ENCODE measurements around the gene EHBP1.

EHBP1 gene

DNA sequence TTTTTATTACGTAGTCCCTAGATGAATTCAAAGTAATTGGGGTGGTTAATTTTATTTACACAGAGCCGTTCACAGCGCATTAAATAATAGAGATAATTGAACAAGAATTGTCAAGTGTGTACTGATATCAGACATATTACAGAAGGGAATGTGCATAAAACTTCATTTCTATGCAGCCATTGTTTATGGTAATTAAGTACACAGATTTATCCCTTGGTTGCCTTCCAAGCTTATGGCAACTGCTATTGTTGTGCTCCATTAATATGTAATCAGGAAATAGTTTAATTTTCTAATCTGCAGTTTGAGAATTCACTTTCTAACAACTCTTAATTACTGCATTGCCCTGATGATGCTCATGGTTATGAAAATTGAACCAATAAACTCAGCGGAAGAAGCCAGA, 297.8 kb downstream of the EHBP1 start:
- Histone ChIP-seq H3K4me1 (ENCODE audit: insufficient read depth, low read length, poor library complexity, severe bottlenecking) (no peaks in the 10 kb centered on the region), H3K4me2 (ENCODE audit: low read depth, low read length, poor library complexity, severe bottlenecking) (no peak overlapping the region), H3K79me2 (ENCODE audit: insufficient read depth, low read length) (no peaks in the 10 kb centered on the region), H3K4me3 (ENCODE audit: low read length, poor library complexity, severe bottlenecking) (no peak overlapping the region), H4K20me1 (ENCODE audit: insufficient read depth, low read length, poor library complexity, severe bottlenecking) (no peaks in the 10 kb centered on the region), H2AFZ (ENCODE audit: low read length) (no peak overlapping the region), H3K9me2 (replicated peaks; ENCODE audit: low read depth, low read length) (no peaks in the 10 kb centered on the region), H3K9me3 (ENCODE audit: insufficient read depth, low read depth, low read length) (no peaks in the 10 kb centered on the region), H3K36me3 (ENCODE audit: insufficient read depth, low read length) (no peaks in the 10 kb centered on the region), H3K27me3 (ENCODE audit: insufficient read depth, low read length, poor library complexity, severe bottlenecking) (no peaks in the 10 kb centered on the region), H3K9ac (ENCODE audit: low read depth, low read length, poor library complexity, severe bottlenecking) (no peak overlapping the region), H3F3A (ENCODE audit: low read depth) (no peaks in the 10 kb centered on the region)
- TF ChIP-seq, protein P1, sequence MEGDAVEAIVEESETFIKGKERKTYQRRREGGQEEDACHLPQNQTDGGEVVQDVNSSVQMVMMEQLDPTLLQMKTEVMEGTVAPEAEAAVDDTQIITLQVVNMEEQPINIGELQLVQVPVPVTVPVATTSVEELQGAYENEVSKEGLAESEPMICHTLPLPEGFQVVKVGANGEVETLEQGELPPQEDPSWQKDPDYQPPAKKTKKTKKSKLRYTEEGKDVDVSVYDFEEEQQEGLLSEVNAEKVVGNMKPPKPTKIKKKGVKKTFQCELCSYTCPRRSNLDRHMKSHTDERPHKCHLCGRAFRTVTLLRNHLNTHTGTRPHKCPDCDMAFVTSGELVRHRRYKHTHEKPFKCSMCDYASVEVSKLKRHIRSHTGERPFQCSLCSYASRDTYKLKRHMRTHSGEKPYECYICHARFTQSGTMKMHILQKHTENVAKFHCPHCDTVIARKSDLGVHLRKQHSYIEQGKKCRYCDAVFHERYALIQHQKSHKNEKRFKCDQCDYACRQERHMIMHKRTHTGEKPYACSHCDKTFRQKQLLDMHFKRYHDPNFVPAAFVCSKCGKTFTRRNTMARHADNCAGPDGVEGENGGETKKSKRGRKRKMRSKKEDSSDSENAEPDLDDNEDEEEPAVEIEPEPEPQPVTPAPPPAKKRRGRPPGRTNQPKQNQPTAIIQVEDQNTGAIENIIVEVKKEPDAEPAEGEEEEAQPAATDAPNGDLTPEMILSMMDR (conservative IDR thresholded peaks at IDR 0.05; ENCODE audit: low read length), result no peak
- no peak for TF ChIP-seq EZH2phosphoT487 (IDR thresholded peaks at IDR 0.05; ENCODE audit: borderline replicate concordance)

DNA sequence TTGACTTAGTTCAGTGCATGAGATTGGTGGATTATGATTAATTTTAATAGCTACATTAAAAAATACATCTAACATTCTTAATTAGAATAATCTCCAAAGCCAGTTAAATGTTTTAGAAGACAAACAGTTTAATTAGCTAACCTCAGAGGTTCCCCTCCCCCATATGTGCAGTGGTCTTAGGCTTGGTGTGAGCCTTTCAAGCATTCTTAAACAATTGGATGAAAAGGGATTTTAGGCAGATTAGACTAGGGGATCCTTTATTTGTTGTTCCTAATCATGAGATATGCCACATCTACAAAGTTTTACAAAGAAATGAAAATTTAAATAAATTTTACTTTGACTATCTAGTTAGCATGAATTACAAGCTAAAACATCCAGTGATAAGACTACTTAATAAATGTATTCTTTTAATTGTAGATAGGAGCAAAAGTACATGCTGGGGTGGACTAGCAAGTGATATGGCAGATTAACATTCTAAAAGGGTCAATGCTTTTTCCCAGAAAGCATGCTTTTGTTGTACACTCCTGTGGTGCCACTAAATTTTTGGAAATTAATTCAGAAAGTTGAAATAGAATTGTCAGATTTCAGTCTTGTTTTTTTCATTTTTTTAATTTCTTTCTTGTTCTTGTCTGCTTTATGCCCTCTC, 302.4 kb downstream of the EHBP1 start:
- H3K9me2 ChIP-seq (replicated peaks; ENCODE audit: low read depth, low read length), result no peaks in the 10 kb centered on the region
- no peak overlapping the region for H3K4me3 ChIP-seq (ENCODE audit: low read length, poor library complexity, severe bottlenecking)
- no peaks in the 10 kb centered on the region for H3K79me2 ChIP-seq (ENCODE audit: insufficient read depth, low read length)
- no peaks in the 10 kb centered on the region for H3K9me3 ChIP-seq (ENCODE audit: insufficient read depth, low read depth, low read length)
- no peaks in the 10 kb centered on the region for H4K20me1 ChIP-seq (ENCODE audit: insufficient read depth, low read length, poor library complexity, severe bottlenecking)
- H3K27me3 ChIP-seq (ENCODE audit: insufficient read depth, low read length, poor library complexity, severe bottlenecking), result no peaks in the 10 kb centered on the region
- no peak overlapping the region for H2AFZ ChIP-seq (ENCODE audit: low read length)
- H3K9ac ChIP-seq (ENCODE audit: low read depth, low read length, poor library complexity, severe bottlenecking), result no peak overlapping the region
- H3K36me3 ChIP-seq (ENCODE audit: insufficient read depth, low read length), result no peaks in the 10 kb centered on the region
- TF ChIP-seq EZH2phosphoT487 (IDR thresholded peaks at IDR 0.05; ENCODE audit: borderline replicate concordance), result no peak
- TF ChIP-seq, protein P1 (conservative IDR thresholded peaks at IDR 0.05; ENCODE audit: low read length), result no peak
- no peaks in the 10 kb centered on the region for H3K4me1 ChIP-seq (ENCODE audit: insufficient read depth, low read length, poor library complexity, severe bottlenecking)
- no peak overlapping the region for H3K4me2 ChIP-seq (ENCODE audit: low read depth, low read length, poor library complexity, severe bottlenecking)
- no peaks in the 10 kb centered on the region for H3F3A ChIP-seq (ENCODE audit: low read depth)

DNA sequence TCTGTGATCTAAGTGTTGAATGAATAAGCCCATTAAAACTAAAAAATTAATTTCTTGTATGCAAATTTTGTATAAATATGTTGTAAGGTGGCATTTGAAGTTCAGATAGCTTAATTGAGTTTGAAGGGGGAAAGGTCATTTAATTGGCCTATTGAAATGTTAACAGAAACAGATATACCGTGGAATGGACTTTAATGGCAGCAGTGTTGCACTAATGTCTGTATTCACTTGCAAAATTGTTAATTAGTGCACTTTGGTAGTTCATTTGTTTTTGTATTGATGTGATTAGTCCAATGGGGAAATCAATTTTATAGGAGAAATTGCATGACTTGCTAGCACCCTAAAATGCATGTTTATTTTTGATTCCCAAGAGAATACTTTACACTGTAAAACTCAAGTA, 303.3 kb downstream of the EHBP1 start:
- H3K36me3 ChIP-seq (ENCODE audit: insufficient read depth, low read length), result no peaks in the 10 kb centered on the region
- no peaks in the 10 kb centered on the region for H3K4me1 ChIP-seq (ENCODE audit: insufficient read depth, low read length, poor library complexity, severe bottlenecking)
- H3K4me3 ChIP-seq (ENCODE audit: low read length, poor library complexity, severe bottlenecking), result no peak overlapping the region

More for the DNA sequence above, 303.3 kb downstream of the EHBP1 start:
- no peaks in the 10 kb centered on the region for H4K20me1 ChIP-seq (ENCODE audit: insufficient read depth, low read length, poor library complexity, severe bottlenecking)
- TF ChIP-seq, protein P1 (conservative IDR thresholded peaks at IDR 0.05; ENCODE audit: low read length), result no peak
- TF ChIP-seq EZH2phosphoT487 (IDR thresholded peaks at IDR 0.05; ENCODE audit: borderline replicate concordance), result no peak
- H2AFZ ChIP-seq (ENCODE audit: low read length), result no peak overlapping the region
- no peak overlapping the region for H3K9ac ChIP-seq (ENCODE audit: low read depth, low read length, poor library complexity, severe bottlenecking)
- no peaks in the 10 kb centered on the region for H3K9me3 ChIP-seq (ENCODE audit: insufficient read depth, low read depth, low read length)
- no peaks in the 10 kb centered on the region for H3K79me2 ChIP-seq (ENCODE audit: insufficient read depth, low read length)
- H3K27me3 ChIP-seq (ENCODE audit: insufficient read depth, low read length, poor library complexity, severe bottlenecking), result no peaks in the 10 kb centered on the region
- H3K9me2 ChIP-seq (replicated peaks; ENCODE audit: low read depth, low read length), result no peaks in the 10 kb centered on the region
- no peaks in the 10 kb centered on the region for H3F3A ChIP-seq (ENCODE audit: low read depth)
- no peak overlapping the region for H3K4me2 ChIP-seq (ENCODE audit: low read depth, low read length, poor library complexity, severe bottlenecking)
